HEK293T (cell line): ENCODE data around the gene AKR1A1.

Experiments
- BHLHE40 ChIP-seq: fragments of 450-650 bp; IDR thresholded peaks from 2 replicates; pipeline ENCODE4 v1.6.1; 2016; ENCODE audit warnings: mild to moderate bottlenecking, moderate library complexity, borderline replicate concordance
- FOXM1 ChIP-seq: fragments of 450-650 bp; IDR thresholded peaks from 2 replicates; pipeline ENCODE4 v1.6.1; 2017; ENCODE audit warnings: mild to moderate bottlenecking, borderline replicate concordance
- HDGF ChIP-seq: fragments of 450-650 bp; IDR thresholded peaks from 2 replicates; pipeline ENCODE4 v1.6.1; 2017; ENCODE audit warnings: antibody characterized with exemption, borderline replicate concordance
- L3MBTL2 ChIP-seq: fragments of 450-650 bp; conservative IDR thresholded peaks from 2 replicates; pipeline ENCODE4 v1.6.1; 2016; ENCODE audit warnings: mild to moderate bottlenecking

GRCh38 chr1:45589861-45590260 is 39.2 kb downstream of the AKR1A1 start:
- TF ChIP-seq FOXM1: no peak
- no peak for TF ChIP-seq L3MBTL2
- TF ChIP-seq BHLHE40: no peak
- TF ChIP-seq HDGF: no peak
